GM13977 (cell line): ENCODE results near the gene SESN1.

Experiments used
- DNase-seq: peaks from one replicate; pipeline ENCODE4 v3.0.0; 2012; ENCODE audit warnings: low spot score
- CTCF ChIP-seq: IDR thresholded peaks from 2 replicates; pipeline ENCODE4 v1.5.1; 2012; ENCODE audit warnings: mild to moderate bottlenecking, control low read depth; ENCODE audit not compliant: insufficient read depth; ENCODE audit errors: extremely low read depth, missing control alignments
- in situ Hi-C: fragments of 300-500 bp; cut with MboI; formaldehyde crosslinking; loops from one replicate; pipeline ENCODE4 v1.12.0; 2022; ENCODE audit warnings: low sequenced_read_pairs, low pct_unique_long_range_greater_than_20kb, mixed read lengths, inconsistent platforms; ENCODE audit not compliant: unreplicated experiment

The SESN1 gene

GRCh38 chr6:108944071-108944470 lies 150.6 kb downstream of the SESN1 start:
- no peak for DNase-seq
- in situ Hi-C loops = no loop called here
- no peak for TF ChIP-seq CTCF

GRCh38 chr6:108942556-108943492 lies 151.8 kb downstream of the SESN1 start:
- TF ChIP-seq CTCF = no peak
- no peak for DNase-seq

DNA sequence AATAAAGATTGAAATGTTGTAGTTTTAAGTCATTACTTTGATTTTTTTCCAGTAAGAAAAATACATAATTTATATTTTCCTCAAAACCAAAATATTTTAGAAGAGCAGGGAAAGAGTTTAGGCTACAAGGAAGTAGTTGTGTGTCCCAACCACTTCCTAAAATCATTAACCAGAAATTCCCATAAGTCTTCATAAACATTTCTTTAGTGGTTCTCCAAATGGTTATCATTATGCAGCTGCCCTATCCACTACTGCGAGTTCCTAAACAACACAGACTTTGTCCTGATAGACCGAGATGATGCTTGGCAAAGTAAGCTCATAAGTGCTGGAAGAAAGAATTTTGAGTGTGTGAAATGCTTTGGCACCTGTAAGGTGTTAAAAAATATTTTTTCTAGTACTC lies 152.8 kb downstream of the SESN1 start:
- in situ Hi-C loops = no loop called here
- TF ChIP-seq CTCF = no peak
- no peak for DNase-seq

More at GRCh38 chr6:108942556-108943492, 151.8 kb downstream of the SESN1 start:
- in situ Hi-C loops = no loop called here

- TF ChIP-seq CTCF = no peak
- in situ Hi-C loops = no loop called here
- DNase-seq = no peak
Measured at GRCh38 chr6:108941281-108941680, 153.4 kb downstream of the SESN1 start.

GRCh38 chr6:108940741-108941140 lies 153.9 kb downstream of the SESN1 start:
- TF ChIP-seq CTCF = no peak
- in situ Hi-C loops = no loop called here

GRCh38 chr6:108937170-108937569 lies 157.5 kb downstream of the SESN1 start:
- no peak for DNase-seq
- in situ Hi-C loops = no loop called here
- no peak for TF ChIP-seq CTCF

More at GRCh38 chr6:108940741-108941140, 153.9 kb downstream of the SESN1 start:
- DNase-seq = no peak
